HG02870 (cell line): ENCODE results near the gene SLC29A1.

ENCODE experiments used
- ATAC-seq: cut with Tn5 transposase; IDR thresholded peaks from one replicate; pipeline ENCODE4 v1.9.1; 2021; ENCODE audit warnings: mild to moderate bottlenecking, moderate library complexity; ENCODE audit not compliant: unreplicated experiment

SLC29A1 gene

GRCh38 chr6:44234101-44235025 lies 11.0 kb downstream of the SLC29A1 start:
- ATAC-seq, result no peak

- no peak for ATAC-seq
These were observed 11.9 kb downstream of the SLC29A1 start for GRCh38 chr6:44235269-44235668.

- no peak for ATAC-seq
These were observed 12.6 kb downstream of the SLC29A1 start for GRCh38 chr6:44235891-44236516.

- peak; percentile 66 for ATAC-seq
These were observed 13.8 kb downstream of the SLC29A1 start for GRCh38 chr6:44237021-44237812.

GRCh38 chr6:44237813-44238433 lies 14.5 kb downstream of the SLC29A1 start:
- ATAC-seq, result peak; percentile 73

GRCh38 chr6:44238687-44239350 lies 15.4 kb downstream of the SLC29A1 start:
- no peak for ATAC-seq

- ATAC-seq, result no peak
These were observed 19.9 kb downstream of the SLC29A1 start for GRCh38 chr6:44243345-44243744.

- no peak for ATAC-seq
These were observed 22.1 kb downstream of the SLC29A1 start for GRCh38 chr6:44245391-44245911.

- peak; percentile 46 for ATAC-seq
These were observed 22.7 kb downstream of the SLC29A1 start for GRCh38 chr6:44245912-44246662.

GRCh38 chr6:44246663-44247337 lies 23.4 kb downstream of the SLC29A1 start, which contains the start of gene HSP90AB1:
Gene HSP90AB1, plus strand, starts transcription at chr6:44247101. Its CDS starts 1,529 bp downstream, at chr6:44248630.
- peak; percentile 45 for ATAC-seq

- ATAC-seq, result peak; percentile 23
These were observed 24.2 kb downstream of the SLC29A1 start for GRCh38 chr6:44247338-44248302.

- no peak for ATAC-seq
These were observed 25.2 kb downstream of the SLC29A1 start for GRCh38 chr6:44248579-44248978.

- no peak for ATAC-seq
These were observed 25.8 kb downstream of the SLC29A1 start for GRCh38 chr6:44249082-44249748.

- no peak for ATAC-seq
These were observed 26.8 kb downstream of the SLC29A1 start for GRCh38 chr6:44250067-44250717.

- ATAC-seq, result no peak
These were observed 27.3 kb downstream of the SLC29A1 start for GRCh38 chr6:44250718-44251123.
